Prostate gland (tissue), 2 donors: ENCODE data around the gene MYRF. TPM values are rescaled to one million over a fixed set of nuclear protein-coding genes. Genes with fewer than 3 reads are reported as not detected.

Experiments used
- DNase-seq: peaks from one replicate; pipeline ENCODE4 v3.0.0-alpha.2; 2019; ENCODE audit warnings: low spot score
- H3K27ac ChIP-seq, 2 donors: fragments of 200-600 bp; sonication (generic); 2 replicates each; pipeline ENCODE4 v1.5.1; 2017 to 2019
- H3K27me3 ChIP-seq: fragments of 200-600 bp; sonication (generic); replicated peaks from 2 replicates; pipeline ENCODE4 v1.5.1; 2019; ENCODE audit not compliant: insufficient read depth
- H3K36me3 ChIP-seq, 2 donors: fragments of 200-600 bp; sonication (generic); 1 replicate in 1 of 2; 2 replicates in 1 of 2; pipeline versions ENCODE4 v1.5.1 to v1.8.1; 2017 to 2019
- H3K4me1 ChIP-seq: fragments of 200-600 bp; sonication (generic); replicated peaks from 2 replicates; pipeline ENCODE4 v1.5.1; 2019
- H3K4me3 ChIP-seq, 2 donors: fragments of 200-600 bp; sonication (generic); 2 replicates each; pipeline ENCODE4 v1.5.1; 2017 to 2019
- H3K9me3 ChIP-seq: fragments of 200-600 bp; sonication (generic); 2 replicates; pipeline ENCODE4 v1.5.1; 2017
- POLR2A ChIP-seq: fragments of 450-650 bp; IDR thresholded peaks from one replicate; pipeline ENCODE4 v1.6.1; 2016; ENCODE audit warnings: antibody characterized with exemption, mild to moderate bottlenecking
- POLR2AphosphoS5 ChIP-seq: sonication (generic); formaldehyde crosslinking; IDR thresholded peaks from one replicate; pipeline ENCODE4 v1.6.1; 2017; ENCODE audit warnings: antibody characterized with exemption
- WGBS: methylation state at CpG from one replicate; pipeline ENCODE4 v1.1.5; 2018; 5-methylcytosine and 5-hydroxymethylcytosine counted together
- intact Hi-C: fragments of 100-400 bp; cut with DNase I; formaldehyde crosslinking; loops from one replicate; pipeline ENCODE4 v1.14.2; 2022
- total RNA-seq, 2 donors: library from RNA; depleted of rRNA; stranded (reverse); fragments of >200 nt; gene quantifications; one replicate each; pipeline ENCODE4 v1.1.0, GENCODE V29; 2016
- TF ChIP-seq, protein P1 (sequence below), 4 experiments: fragments of 200-600 bp in 2 of 4; fragments of 450-650 bp in 2 of 4; sonication (generic) in 2 of 4; IDR thresholded peaks; 1 replicate in 3 of 4; 2 replicates in 1 of 4; pipeline ENCODE4 v1.5.1; 2016 to 2019; ENCODE audit warnings: antibody characterized with exemption in 4 of 4, mild to moderate bottlenecking in 2 of 4, moderate library complexity in 2 of 4

The MYRF gene
- total RNA-seq, 2 donors from 2014 or later: 0.77 to 3.4 TPM

DNA sequence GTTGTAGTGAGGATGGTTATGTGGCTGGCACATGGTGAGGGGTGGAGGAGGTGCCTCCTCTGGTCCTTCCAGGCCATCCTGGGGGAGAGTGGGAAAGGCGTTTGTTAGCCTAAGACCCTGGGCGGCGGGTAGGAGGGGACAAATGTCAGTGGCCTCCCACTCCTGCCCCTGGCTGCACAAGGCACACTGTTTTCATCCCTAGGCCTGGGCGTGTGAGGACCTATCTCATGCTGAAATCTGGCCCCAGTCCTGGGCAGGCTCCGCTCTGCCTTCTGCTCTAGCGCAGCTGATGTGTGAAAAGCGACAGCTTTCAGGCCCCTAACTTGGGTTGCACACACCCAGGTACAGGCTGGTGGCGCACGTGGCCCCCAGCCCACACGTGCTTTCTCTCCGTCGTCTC lies 40.1 kb upstream of the MYRF start:
- Histone ChIP-seq H3K9me3 (no peaks in the 10 kb centered on the region), H3K27ac (no peak overlapping the region), H3K27me3 (no peaks in the 10 kb centered on the region), H3K4me3 (no peak overlapping the region), H3K36me3 (no peaks in the 10 kb centered on the region), H3K4me1 (no peaks in the 10 kb centered on the region)
- intact Hi-C loops: no loop called here
- 66% methylated on average over 12 of the region's 12 CpGs for WGBS
- TF ChIP-seq, protein P1, sequence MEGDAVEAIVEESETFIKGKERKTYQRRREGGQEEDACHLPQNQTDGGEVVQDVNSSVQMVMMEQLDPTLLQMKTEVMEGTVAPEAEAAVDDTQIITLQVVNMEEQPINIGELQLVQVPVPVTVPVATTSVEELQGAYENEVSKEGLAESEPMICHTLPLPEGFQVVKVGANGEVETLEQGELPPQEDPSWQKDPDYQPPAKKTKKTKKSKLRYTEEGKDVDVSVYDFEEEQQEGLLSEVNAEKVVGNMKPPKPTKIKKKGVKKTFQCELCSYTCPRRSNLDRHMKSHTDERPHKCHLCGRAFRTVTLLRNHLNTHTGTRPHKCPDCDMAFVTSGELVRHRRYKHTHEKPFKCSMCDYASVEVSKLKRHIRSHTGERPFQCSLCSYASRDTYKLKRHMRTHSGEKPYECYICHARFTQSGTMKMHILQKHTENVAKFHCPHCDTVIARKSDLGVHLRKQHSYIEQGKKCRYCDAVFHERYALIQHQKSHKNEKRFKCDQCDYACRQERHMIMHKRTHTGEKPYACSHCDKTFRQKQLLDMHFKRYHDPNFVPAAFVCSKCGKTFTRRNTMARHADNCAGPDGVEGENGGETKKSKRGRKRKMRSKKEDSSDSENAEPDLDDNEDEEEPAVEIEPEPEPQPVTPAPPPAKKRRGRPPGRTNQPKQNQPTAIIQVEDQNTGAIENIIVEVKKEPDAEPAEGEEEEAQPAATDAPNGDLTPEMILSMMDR (IDR thresholded peaks at IDR 0.05): no peak
- no peak for TF ChIP-seq POLR2AphosphoS5
- no peak for TF ChIP-seq POLR2A
- DNase-seq: no peak

DNA sequence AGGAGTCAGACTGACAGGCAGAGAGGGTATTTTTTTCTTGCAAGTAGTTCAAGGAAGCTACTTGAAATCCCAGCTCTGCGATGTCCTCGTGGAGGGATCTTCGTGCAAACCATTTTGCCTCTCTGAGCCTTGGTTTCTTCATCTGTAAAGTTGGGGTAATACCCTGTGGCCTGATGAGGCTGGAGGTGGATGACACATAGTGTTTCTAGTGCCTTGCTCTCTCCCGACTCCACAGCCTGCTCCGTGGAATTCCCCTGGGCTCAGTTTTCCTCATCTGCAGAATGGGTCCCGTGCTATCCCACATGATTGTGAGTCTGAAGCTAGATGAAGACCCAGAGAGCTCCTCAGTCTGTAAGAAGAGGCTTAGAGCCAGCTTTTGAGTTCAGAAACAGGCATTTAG lies 39.6 kb upstream of the MYRF start:
- Histone ChIP-seq H3K9me3 (no peaks in the 10 kb centered on the region), H3K27me3 (no peaks in the 10 kb centered on the region), H3K4me1 (peaks cover 1% of the 10 kb centered on the region), H3K36me3 (no peaks in the 10 kb centered on the region), H3K4me3 (no peak overlapping the region), H3K27ac (no peak overlapping the region)
- no peak for TF ChIP-seq POLR2AphosphoS5
- TF ChIP-seq, protein P1 (IDR thresholded peaks at IDR 0.05): no peak
- no peak for TF ChIP-seq POLR2A
- 94% methylated on average over 6 of the region's 6 CpGs for WGBS
- intact Hi-C loops: no loop called here
- DNase-seq: no peak

DNA sequence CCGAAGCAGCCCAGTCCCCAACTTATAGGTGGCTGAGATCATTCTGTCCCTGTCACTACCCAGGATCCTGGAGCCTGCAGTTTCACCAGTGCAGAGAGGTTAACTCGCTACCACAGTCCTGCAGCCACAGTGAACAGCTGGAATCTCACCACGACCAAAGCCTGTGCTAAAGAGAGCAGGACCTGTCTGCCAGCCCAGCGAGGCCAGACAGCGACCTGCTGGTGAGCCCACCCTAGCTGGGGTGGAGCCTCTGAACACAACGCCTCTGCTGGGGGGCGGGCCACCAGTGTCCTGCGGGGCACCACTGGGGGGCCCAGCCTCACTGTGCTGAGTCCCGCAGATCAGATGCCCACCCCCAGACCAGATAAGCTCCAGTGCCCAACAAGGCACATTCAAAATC lies 39.0 kb upstream of the MYRF start:
- Histone ChIP-seq H3K4me3 (no peak overlapping the region), H3K27ac (no peak overlapping the region), H3K9me3 (no peaks in the 10 kb centered on the region), H3K4me1 (peaks cover 3% of the 10 kb centered on the region), H3K36me3 (no peaks in the 10 kb centered on the region), H3K27me3 (no peaks in the 10 kb centered on the region)
- intact Hi-C loops: no loop called here
- WGBS: 77% methylated on average over 9 of the region's 9 CpGs
- TF ChIP-seq, protein P1 (IDR thresholded peaks at IDR 0.05): no peak
- TF ChIP-seq POLR2A (no peak), POLR2AphosphoS5 (no peak)
- DNase-seq: no peak

DNA sequence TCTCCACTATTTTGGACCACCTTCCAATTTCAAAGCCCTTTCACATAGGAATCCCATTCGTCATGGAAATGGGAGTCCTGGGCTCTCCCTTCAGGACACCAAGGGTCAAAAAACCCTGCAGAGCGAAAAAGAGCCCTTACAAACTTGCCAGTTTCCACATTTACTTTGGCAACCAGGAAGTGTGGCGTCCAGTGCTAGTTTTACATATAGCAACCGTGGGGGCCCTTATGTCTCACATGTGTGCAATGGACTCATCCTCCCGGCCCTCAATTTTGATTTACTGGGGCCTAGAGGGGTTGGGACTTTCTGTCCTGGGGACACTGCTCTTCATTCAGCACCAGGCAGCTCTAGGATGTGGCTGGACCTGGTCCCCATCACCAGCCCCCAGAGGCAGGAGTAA lies 38.5 kb upstream of the MYRF start:
- TF ChIP-seq POLR2A (no peak), POLR2AphosphoS5 (no peak)
- TF ChIP-seq, protein P1 (IDR thresholded peaks at IDR 0.05): no peak
- intact Hi-C loops: no loop called here
- 47% methylated on average over 5 of the region's 5 CpGs for WGBS
- no peaks in the 10 kb centered on the region for H3K36me3 ChIP-seq
- peaks cover 3% of the 10 kb centered on the region for H3K4me1 ChIP-seq
- DNase-seq: no peak
- H3K27me3 ChIP-seq: no peaks in the 10 kb centered on the region
- no peak overlapping the region for H3K27ac ChIP-seq
- no peaks in the 10 kb centered on the region for H3K9me3 ChIP-seq
- H3K4me3 ChIP-seq: no peak overlapping the region

DNA sequence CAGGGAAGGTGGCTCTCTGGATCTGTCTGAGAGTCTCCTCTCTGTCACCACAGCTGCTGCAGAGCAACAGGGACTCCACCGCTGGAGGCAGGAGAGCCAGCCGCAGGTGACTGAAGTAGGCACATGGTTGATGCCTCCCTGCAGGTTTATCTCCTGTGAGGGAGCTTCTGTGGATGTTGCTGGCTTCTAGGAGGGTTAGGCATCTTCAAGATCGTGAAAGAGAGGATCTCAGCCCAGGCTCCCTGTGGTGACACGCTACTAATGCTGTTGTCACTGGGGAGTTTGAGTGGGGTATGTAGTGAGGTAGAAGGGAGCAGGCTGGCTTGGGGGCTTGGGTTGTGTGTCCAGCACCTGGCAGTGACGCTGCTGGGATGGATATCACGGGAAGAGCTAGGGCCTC lies 38.1 kb upstream of the MYRF start:
- intact Hi-C loops: no loop called here
- H3K36me3 ChIP-seq: no peaks in the 10 kb centered on the region
- no peak for TF ChIP-seq POLR2A
- TF ChIP-seq, protein P1 (IDR thresholded peaks at IDR 0.05): no peak
- TF ChIP-seq POLR2AphosphoS5: no peak
- H3K4me1 ChIP-seq: peaks cover 3% of the 10 kb centered on the region
- no peak for DNase-seq
- H3K27me3 ChIP-seq: no peaks in the 10 kb centered on the region
- H3K27ac ChIP-seq: no peak overlapping the region
- H3K4me3 ChIP-seq: no peak overlapping the region
- 61% methylated on average over 6 of the region's 6 CpGs for WGBS
- H3K9me3 ChIP-seq: no peaks in the 10 kb centered on the region
